Umbilical cord (tissue), 2 donors: Measurements from ENCODE around the gene KRT79. TPM values are rescaled to one million over a fixed set of nuclear protein-coding genes. Genes with fewer than 3 reads are reported as not detected.
A peak's percentile ranks its signal among the peaks of the same experiment; 100 is the strongest.
"Not testable (repeated sequence)": the region's sequence is repeated elsewhere in the genome, so short reads cannot be mapped to it uniquely, and the experiment has no call there.

Experiments
- DNase-seq: peaks from one replicate; pipeline ENCODE4 v3.0.0-alpha.2; 2015; ENCODE audit warnings: low spot score
- total RNA-seq: library from RNA; depleted of rRNA; stranded (reverse); fragments of >200 nt; gene quantifications from one replicate; pipeline ENCODE4 v1.2.3, GENCODE V29; 2014; ENCODE audit warnings: low replicate concordance; ENCODE audit not compliant: insufficient read depth

The KRT79 gene
- total RNA-seq, 1 donor from 2014 or later: not detected

GRCh38 chr12:52861511-52861910 is 27.4 kb upstream of the KRT79 start:
- DNase-seq: no peak

GRCh38 chr12:52860102-52860823 is 26.2 kb upstream of the KRT79 start:
- peak; percentile 82 for DNase-seq

DNA sequence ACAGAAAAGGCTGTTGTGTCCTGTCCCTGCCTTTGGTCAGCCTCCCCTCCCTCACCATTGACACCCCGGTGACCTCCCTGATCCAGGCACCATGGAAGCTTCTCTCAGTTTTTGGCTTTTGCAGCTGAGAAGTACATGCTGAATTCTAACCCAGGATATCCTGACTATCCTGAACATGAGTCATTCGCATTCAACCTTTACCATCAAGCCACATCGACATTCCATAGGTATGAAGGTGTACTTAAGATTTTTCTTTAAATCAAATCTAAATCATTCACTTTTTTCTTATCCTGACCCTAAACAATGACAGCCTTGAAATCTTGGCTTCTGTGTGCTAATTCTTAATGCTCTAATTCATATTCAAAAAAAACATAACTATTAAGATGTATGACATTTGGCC is 23.4 kb upstream of the KRT79 start:
- no peak for DNase-seq

- DNase-seq: no peak
Measured at GRCh38 chr12:52856787-52857186, 22.7 kb upstream of the KRT79 start.

DNA sequence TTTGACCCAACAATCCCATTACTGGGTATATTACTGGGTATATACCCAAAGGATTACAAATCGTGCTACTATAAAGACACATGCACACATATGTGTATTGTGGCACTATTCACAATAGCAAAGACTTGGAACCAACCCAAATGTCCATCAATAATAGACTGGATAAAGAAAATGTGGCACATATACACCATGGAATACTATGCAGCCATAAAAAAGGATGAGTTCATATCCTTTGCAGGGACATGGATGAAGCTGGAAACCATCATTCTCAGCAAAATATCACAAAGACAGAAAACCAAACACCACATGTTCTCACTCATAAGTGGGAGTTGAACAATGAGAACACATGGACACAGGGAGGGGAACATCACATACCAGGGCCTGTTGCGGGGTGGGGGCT is 22.0 kb upstream of the KRT79 start:
- DNase-seq: not testable (repeated sequence)

DNA sequence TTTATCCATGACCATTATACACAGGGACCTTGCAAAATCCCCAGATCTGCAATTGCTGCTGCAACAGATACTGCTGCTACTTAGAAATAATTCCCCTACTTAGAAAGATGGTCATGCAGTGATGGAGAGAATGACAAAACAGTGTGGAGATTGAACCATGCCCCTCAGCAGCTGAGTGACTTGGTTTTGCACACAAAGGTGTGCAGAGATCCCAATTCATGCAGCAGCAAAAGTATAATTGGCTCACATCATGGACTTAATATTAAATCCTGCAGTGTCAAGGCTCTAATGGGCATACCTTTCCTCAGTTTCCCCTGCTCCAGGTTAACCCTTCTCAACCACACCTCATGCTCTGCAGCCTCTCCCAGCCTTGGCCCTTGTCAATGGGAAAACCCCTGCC is 17.7 kb upstream of the KRT79 start:
- DNase-seq: no peak

DNA sequence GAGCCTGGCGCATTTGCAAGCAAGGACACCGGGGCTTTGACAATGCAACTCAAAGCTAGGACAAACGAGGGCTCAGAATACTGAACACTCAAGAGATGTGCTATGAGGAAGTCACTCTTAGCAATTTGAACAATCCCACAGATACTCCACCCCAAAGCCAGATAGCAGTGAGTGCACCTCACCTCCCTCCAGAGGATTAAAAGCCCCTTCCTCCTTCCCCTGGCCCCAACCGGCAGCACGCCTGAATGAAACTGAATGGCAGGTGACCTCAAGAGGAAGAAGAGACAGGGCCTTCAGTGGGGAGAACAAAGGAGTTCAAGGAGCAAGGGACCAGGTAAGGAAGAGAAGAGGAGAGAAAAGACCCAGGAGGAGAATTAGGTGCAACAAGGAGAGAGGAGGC is 16.6 kb upstream of the KRT79 start:
- no peak for DNase-seq

DNA sequence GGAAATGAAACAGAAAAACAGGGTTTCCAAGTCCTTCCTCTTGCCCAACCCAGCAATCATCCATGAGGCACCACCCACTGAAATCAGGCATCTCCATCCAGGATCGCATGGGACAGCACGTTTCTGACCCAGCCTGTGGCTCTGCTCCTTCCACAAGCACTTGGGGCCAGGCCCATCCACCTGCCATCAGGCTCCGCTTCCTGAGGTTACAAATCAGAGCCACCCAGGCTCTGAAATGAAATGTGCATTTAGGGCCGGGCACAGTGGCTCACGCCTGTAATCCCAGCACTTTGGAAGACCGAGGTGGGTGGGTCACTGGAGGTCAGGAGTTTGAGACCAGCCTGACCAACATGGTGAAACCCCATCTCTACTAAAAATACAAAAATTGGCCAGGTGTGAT is 15.4 kb upstream of the KRT79 start:
- DNase-seq: no peak

- DNase-seq: peak; percentile 48
Measured at GRCh38 chr12:52848661-52849255, 14.6 kb upstream of the KRT79 start, which contains the start of gene KRT78. KRT78 (minus strand) TSS chr12:52848994; CDS start chr12:52848930, 64 bp downstream.

DNA sequence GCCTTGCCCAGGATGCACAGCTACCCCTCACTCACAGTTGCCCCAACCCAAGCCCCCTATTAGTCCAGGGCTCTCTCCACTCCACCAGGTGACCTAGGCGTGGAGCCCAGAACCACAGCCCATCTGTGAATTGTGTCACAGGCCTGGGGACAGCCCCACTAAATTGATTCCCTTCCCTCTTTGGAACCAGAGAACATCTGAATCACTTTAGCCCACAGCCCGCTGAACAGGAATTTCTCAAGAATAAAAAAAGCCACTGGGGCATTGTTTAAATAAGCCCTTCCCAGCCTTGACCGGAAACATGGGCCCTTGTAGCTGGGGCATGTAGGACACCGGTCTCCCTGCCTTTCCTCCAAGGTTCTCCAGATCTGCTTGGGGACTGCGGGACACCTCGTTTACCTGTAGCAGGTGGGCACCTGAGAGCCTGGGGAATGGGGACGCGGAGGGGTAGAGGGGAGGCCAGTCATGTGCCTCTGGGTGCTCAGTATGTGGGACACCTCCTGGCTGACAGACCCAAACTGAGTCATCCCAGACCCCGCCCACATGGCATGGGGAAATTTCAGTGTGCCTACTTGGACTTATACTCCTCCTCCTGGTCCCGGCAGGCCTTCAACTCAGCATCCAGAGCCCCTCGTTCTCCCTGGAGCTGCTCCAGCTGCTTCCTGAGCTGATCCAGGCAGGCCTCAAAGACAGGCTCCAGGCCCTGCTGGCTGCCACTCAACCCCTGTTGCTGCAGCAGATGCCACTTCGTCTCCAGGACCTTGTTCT is 13.4 kb upstream of the KRT79 start:
- peak; percentile 69 for DNase-seq

DNA sequence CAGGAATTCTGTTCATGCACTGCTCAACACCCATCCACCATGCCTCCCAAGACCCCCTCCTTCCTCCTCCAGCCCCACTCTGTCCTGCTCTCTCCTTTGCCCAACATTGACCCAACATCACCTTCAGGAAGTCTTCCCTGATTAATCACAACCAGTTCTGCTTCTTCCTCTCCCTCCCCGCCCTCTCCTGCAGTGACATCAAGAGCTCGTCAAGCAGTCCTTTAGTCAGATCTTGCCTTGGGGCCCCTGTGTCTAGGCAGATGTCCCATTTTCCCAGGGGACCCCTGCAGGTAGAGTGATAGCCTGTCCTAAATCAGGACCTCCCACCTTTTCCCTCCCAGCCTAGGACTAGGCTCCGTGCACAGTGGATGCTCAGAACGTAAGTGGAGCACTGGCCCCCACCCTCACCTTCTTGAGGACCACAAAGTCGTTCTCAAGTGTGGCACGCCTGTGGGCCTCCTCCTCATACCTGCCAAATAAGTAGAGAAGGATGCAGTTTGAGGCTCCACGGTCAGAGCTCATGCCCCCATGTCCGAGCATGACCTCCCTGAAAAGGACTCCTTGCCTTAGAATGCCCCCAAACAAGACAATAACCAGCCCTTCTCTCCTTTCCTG is 12.4 kb upstream of the KRT79 start:
- no peak for DNase-seq

GRCh38 chr12:52845946-52846345 is 11.8 kb upstream of the KRT79 start:
- DNase-seq: no peak

- no peak for DNase-seq
Measured at GRCh38 chr12:52844386-52844785, 10.3 kb upstream of the KRT79 start.

DNA sequence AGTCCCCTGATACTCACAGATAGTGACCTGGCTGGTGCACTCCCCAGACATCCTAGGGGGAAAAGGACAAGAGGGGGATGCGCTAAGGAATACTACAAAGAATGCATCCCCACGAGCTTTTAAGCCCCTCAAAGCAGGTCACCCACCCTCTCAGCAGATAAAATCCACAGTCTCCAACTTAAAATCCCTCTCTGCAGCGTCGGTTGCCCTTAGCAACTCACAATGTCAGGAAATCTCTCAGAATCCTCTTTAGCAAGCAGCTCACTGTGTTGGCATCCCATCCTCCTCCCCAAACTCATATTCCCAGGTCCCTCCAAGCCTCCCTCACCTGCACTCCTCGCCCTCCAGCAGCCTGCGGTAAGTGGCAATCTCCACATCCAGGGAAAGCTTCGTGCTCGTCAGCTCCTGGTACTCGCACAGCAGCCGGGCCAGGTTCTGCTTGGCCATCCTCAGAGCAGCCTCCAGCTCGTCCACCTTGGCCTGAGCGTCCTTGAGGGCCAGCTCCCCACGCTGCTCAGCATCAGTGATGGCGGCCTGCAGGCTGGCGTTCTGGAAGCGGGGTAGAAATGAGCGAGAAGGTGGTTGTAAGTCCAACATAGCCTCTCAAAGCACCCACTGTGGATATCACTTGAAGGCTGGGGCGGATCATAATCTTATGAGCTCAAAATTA is 5.5 kb upstream of the KRT79 start:
- no peak for DNase-seq

- no peak for DNase-seq
Measured at GRCh38 chr12:52838609-52839435, 4.7 kb upstream of the KRT79 start.

- DNase-seq: peak; percentile 47
Measured at GRCh38 chr12:52837781-52838608, 3.9 kb upstream of the KRT79 start.

DNA sequence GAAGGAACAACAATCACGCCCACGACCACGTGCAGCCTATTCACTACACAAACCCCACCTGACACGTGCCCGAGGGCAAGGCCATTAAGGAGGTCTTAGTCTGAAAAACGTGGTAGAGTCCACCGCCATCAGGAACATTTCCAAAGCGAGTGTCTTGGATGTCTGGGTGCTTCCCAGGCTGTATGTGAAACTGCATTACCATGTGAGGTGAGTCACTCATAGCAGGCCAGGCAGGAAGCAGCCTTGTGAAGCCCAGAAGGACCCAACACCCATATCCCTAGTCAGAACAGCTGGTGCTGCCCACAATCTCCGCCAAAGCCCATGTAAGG is 3.3 kb upstream of the KRT79 start:
- DNase-seq: peak; percentile 52

DNA sequence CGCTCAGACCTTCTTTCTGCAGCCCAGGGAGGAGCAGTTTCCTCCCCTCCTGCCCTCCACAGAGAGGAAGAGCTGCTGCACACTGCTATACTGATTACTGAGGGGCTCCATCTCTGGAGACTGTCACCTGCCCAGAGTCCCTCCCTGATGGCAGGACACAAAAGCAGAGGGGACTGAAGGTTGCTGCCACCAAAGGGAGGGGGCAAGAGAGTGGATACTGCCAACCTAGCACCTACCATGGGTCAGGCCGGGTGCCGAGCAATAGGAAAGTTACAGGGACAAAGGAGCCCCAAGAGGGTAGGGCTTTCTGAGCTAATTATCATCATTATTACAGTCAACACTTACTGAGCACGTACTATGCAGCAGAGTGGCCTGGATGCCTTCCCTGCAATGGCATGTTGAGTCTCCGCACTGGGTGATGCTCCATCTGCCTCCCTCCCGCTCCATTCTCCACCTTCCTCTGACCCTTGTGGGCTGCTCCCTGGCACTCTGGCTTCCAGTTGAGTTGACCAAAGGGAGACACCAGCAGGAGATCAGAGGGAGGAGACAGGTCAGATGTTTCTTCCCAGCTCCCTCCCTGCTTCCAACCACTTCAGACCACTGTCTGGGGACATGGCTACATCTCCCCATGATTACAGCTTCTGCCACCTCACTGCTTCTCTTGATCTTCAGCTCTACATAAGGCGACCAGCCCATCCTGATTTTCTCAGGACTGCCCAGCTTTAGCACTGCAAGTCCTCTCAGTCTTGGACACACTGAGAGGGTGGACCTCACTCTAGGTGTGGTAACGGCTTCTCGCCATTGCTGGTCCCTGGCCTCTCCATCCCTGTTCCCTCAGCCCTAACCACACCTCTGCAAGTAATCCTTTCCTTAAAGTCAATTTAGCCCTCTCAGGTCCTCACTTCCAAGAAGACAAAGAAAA is 2.6 kb upstream of the KRT79 start:
- no peak for DNase-seq

DNA sequence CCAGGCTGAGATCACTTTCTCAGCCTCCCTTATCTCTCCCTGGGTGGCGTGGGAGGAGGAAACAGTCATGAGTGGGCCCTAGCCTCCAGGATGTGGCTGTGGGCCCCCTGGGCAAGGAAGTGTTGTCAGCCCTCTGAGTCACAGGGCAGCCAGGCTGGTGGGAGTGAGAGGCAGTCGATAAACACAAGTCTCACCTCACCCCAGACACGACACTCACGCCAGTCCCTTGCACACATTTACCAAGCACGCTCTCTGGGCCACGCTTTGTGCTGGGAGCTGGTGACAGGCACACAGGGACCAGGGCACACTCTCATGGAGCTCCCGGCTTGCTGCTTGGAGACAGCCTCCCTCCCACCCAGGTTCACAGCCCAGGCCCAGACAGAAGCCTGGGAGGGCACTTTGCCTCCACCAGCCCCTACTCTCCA is 1.9 kb upstream of the KRT79 start:
- DNase-seq: no peak
